RCC 7860 (cell line): Measurements from ENCODE around the gene ABCC6.
"Not testable (repeated sequence)": the region's sequence is repeated elsewhere in the genome, so short reads cannot be mapped to it uniquely, and the experiment has no call there.

Experiments
- DNase-seq: peaks from one replicate; pipeline ENCODE4 v3.0.0-alpha.2; 2015; ENCODE audit warnings: low spot score
- FAIRE-seq: peaks from 2 replicates; lab custom pipeline; 2012; peaks lifted over from hg19 to GRCh38; lab: Jason Lieb, UNC

Gene ABCC6

DNA sequence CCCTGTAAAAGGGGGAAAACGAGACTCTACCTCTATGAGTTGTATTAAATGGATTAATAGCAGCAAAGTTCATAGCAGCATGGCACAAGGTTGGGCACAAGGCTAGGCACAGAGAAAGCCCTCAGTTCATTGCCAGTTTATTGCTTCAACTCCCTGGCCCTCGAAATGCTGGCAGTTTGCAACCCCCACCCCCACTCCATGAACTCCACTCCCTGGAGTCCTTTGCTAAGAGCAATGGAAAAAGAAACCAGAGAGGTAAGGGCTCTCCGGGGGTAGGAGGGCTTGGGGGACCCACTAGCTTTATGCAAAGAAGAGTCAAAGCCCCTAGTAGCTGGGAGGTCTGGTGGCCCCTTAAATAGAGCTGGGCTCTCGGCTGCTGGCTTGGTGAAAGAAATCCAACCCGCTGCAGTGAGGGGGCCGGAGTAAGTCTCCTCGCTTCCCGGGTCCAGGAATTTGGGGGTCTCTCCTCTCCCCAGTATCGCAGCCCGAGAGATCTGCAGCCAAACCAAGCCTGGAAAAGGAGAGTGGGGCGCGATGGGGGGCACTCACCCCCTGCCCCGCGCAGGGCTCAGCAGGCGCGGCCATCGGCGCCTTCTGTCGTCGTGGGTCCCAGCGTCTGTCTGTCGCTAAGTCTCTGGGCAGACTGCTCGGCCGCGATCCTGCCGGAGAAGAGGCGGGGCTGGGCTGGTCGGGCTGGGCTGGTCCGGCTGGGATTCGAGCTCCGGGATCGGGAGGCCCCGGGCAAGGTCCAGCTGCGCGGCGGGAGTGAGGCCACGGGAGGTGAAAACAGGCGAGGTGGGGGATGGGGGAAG lies at the start of gene ABCC6:
TSS of gene ABCC6 (minus strand) at position 645 of the 812 bp plus-strand sequence. CDS start at position 585, 60 bp downstream.
- DNase-seq, FAIRE-seq: not testable (repeated sequence)

DNA sequence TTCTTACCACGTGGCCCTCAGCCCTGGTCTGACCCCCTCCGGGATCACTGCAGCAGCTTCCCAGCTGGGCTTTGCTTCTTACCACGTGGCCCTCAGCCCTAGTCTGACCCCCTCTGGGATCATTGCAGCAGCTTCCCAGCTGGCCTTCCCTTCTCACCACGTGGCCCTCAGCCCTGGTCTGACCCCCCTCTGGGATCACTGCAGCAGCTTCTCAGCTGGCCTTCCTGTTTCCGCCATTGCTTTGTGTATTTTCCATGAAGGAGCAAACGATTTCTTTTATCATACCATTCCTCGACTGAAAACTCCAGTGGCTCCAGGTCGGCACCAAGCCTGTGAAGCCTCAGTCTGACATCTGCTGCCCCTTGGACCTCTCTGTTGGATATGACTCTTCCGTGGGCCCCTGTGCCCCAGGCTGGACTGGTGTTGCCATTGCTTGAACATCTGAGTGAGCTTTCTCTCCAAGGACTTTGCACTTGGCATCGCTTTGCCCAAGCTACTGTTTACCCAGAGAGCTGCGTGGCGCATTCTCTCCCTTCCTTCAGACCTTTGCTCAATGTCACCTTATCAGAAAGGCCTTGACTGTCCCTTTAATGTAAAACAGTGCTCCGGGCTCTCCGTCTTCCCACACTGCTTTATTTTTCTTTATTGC lies 49.4 kb upstream of the ABCC6 start:
- FAIRE-seq, DNase-seq: not testable (repeated sequence)

DNA sequence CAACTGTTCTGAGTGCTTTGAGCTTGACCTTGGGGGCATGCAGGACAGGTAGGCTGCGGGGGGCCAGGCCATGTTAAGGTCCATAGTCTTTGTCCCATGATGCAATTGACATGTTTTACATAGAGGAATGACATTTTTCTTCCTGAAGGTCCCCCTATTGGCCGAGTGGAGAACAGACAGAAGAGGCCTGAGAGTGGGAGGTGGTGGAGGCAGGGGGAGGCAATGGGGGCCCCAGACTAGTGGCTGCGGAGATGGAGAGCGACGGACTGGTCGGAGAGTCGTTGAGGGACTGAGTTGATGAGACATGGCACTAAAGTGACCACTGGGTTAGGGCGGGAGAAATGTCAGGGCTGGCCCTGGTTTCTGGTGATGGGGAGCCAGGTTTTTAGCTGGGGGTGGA lies 48.4 kb upstream of the ABCC6 start:
- FAIRE-seq, DNase-seq: not testable (repeated sequence)

DNA sequence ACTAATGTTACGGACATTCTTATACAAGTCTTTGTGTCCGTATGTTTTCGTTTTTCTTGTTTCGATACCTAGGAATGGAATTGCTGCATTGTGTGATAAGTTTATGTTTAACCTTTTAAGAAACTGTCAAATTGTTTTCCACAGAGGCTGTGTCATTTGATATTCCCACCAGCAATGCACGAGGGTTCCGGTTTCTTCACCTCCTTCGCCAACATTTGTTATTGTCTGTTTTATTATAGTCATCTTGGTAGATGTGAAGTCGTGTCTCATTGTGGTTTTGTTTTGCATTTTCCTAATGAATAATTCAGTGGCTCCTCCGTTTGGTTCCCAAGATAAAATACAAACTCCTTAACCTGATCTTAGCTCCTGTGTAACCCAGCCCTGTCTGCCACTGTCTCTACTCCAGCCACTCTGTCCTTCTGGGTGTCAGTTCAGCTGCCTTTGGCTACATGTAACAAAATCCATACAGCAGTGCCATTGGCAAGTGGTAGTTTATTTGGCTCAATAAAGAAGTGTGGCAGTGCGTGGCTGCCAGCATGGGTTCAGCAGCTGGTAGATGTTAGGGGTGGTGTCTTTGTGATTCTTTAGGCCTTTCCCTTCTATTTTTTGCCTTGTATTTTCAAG lies 45.0 kb upstream of the ABCC6 start:
- not testable (repeated sequence) for DNase-seq, FAIRE-seq

DNA sequence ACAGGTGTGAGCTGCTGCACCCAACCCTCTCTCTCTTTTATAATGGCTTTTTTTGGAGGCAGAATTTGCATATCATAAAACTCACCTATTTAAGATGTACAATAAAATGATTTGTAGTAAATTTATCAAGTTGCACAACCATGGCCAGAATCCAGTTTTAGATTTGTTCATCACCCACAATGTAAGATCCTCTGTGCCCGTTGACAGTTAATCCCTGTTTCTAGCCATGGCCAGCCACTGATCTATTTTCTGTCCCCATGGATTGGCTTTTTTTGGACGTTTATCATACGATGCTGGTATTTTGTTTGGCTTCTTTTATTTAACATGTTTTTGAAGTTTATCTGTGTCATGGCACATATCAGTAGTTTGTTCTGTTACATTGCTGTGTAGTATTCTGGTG lies 44.4 kb upstream of the ABCC6 start:
- FAIRE-seq, result not testable (repeated sequence)

DNA sequence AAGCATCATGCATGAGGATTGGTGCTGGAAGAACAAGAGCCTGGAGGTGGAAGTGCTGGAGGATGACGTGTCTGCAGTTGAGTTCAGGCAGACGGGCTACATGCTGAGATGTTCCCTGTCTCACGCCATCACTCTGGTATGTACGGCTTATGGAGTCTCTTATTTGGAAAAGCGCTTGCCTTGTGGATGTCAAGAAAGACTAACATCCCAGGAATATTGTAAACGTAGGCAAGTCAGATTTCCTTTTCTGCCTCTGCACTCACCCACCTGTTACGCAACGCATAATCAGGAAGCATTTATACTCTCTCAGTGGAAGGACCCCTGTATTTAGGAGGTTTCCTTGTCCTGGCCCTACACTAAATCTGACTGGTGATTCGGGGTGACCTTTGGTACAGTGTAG lies 41.8 kb upstream of the ABCC6 start:
- not testable (repeated sequence) for FAIRE-seq, DNase-seq

More for the DNA sequence above, 44.4 kb upstream of the ABCC6 start:
- DNase-seq, result not testable (repeated sequence)

DNA sequence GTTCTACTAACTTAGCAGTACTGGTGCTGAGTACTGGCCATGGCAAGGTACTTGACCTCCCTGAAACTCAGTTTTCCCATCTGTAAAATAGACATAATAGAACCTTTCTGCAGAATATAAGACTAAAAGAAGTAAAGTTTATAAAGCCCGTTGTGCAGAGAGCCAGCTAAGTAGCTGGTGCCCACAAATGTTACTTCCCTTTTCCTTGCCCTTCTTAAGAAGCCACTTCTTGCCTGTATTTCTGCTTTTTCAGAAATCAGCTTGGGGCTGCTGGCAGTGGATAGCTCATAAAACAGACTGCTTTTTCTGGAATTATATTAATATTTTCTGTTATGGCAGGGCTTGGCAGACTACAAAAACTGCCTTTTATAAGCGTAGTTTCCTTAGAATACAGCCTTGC lies 40.7 kb upstream of the ABCC6 start:
- not testable (repeated sequence) for DNase-seq, FAIRE-seq

DNA sequence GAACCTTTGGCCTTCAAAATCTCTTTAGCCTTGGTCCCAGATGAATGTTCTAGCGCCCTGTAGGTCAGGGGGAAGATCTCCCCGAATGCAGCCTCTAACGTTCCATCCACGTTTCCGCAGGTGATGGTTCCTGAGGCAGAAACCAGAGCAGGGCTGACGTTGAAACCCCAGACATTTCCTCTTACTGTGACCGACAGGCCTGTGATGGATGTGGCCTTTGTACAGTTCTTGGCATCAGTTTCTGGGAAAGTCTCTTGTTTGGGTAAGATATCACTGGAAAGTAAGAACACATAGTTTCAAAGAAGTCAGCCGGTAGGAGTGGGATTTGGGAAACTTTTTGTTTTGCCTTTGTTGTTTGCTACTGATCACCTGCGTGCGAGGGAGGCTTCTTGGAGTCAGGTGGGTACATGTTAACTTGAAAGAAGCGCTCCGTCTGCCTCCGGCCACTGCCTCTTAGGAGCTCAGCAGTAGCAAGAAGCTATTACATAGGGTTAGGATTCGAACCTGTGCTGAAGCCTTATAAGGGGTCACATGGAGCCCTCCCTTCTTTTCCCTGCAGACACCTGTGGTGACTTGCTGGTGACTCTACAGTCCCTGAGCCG lies 39.8 kb upstream of the ABCC6 start:
- FAIRE-seq, DNase-seq: not testable (repeated sequence)

DNA sequence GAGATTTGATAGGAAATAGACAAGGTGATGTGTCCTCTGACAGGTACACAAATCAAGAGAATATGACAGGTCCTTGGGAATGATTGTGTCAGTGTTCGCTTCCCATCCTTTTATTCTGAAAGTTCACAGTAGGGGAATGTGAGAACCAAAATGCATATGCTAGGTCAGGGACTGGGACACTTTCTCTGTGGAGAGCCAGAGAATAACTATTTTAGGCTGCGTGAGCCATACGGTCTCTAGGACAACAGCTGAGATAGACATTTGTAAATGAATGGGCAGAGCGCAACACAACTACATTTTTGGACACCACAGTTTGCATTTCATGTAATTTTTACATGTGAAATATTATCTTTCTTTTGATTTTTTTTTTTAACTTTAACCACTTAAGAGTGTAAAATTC lies 36.7 kb upstream of the ABCC6 start:
- not testable (repeated sequence) for DNase-seq, FAIRE-seq

DNA sequence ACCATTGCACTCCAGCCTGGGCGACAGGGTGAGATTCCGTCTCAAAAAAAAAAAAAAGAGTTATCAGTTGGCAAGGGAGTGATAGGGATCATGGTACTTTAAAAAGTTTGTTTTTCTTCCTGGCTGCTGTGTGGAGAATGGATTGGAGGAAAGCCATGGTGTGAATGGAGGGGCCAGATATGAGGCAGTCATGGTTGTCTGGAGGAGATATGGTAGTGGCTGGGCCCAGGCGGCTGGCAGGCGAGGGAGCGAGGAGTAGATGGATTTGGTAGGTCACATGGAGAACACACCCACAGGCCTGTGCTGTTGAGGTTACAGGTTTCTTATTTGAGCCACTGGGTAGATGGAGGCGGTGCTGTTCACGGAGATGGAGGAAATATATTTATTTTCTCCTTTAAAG lies 35.5 kb upstream of the ABCC6 start:
- FAIRE-seq, DNase-seq: not testable (repeated sequence)

DNA sequence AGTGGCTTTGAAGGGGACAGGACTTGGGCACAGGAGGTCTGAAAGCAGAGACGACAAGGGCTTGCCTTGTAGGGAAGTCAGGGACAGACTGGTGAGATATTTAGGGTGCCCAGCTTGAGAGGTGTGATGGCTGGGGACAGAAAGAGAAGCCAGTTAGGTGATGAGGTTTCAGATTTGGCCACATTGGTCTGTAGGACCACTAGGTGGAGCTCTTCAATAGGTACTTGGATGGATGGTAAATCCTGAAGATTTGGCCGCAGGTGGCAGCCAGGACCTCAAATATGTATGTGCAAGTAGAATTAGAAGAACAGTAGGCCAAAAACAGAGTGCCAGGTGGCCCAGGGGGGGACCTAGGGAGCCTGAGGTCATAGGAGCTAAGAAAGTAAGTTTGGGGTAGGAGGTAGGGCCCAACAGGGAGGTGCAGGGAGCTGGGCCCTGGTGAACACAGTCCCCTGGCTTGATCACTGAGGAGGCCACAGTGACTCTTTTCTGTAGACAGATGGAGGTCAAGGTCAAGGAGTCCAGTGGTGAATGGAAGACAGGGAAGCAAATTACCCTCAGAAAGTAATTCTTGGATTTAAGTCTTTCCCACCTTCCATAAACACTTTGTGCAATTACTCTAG lies 34.1 kb upstream of the ABCC6 start:
- DNase-seq, FAIRE-seq: not testable (repeated sequence)

DNA sequence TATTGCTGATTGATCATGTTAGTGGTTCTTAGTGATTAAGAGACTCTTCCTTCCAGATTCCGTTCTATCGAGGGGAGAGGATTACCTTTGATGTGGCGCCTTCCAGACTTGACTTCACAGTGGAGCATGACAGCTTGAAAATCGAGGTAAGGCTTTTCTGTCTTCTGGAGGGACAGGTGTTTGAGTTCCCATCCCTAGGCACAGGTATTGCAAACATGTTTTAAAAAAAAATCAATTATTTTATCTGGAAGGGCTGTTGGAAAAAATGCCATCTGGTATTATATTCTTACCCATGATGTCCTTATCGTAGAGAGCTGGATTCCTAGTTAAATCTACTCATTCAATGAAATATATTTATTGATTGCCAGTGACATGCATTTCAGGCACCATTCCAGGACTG lies 29.1 kb upstream of the ABCC6 start:
- FAIRE-seq, DNase-seq: not testable (repeated sequence)

DNA sequence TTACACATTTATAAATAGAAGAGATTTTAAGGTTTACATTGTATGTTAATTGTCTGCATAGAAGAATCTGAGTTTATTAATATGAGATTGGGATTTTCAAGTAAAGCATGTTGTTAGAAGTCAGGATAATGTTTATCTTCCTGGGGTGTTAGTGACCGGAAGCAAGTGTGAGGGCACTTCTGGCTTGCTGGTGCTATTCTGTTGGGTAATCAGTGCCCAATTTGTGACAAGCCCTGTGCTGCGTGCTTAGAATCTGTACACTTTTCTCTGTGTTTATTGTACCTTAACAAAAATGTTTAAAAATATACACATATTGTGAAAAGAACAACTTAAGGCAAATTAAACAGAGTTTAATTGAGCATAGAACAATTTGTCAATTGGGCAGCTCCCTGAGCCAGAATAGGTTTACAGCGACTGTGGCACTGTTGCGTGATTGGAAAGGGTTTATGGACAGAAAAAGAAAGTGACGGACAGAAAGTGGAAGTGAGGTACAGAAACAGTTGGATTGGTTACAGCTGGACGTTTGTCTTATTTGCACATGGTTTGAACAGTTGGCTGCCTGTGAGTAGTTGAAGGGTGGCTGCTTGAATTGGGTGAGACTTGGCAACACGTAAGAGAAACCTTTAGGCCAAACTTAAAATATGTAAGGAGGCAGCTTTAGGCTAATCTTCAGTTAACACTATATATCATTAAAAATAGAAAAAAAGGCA lies 26.5 kb upstream of the ABCC6 start:
- not testable (repeated sequence) for DNase-seq, FAIRE-seq

DNA sequence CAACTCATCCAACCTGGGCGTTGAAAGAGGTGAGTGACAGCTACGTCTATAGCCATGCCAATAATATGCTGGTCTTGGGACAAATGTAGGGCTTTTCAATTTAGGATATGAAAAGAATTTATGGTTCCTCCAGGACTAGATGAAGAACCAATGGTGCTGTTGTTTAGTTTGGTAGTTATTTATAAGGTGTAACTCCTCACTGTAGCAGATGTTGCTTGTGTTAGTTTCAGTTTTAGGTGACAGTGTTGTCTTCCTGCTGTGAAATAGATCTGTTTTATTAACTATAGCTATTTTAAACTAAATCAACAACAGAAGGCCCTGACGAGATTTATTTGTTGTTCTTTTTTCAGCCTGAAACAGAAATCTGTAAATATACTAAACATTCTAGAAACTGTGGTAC lies 24.1 kb upstream of the ABCC6 start:
- not testable (repeated sequence) for FAIRE-seq, DNase-seq

DNA sequence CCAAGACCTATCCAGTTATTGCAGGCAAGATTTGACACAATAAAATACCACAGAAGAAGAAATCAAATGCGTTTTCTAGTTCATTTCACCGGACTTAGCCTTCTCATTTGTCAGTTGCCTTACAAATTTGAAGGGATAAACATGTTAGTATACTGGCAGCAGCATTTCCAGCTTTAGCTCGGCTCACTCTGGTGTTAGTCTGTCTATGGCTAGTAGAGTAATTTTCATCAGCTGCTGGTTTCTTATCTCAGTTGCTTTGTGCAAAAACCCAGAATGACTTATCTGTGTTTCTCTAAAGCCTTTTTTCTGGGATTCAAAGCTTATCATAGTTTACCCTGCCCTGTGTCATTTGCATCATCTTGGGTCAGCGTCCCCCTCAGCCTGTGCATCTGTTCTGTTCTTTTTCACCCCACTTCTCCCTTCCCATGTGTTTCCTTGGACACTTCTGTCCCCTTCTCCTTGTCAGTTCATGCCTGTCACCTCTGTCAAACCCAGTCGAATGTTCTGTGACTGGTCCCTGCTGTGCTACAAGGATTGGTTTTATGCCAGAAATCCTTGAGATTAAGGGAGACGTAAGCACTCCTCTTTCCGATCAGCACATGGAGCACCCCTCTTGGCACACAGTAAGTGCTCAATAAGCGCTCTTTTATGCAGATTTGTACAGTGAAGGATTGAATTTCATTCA lies 23.4 kb upstream of the ABCC6 start:
- not testable (repeated sequence) for DNase-seq, FAIRE-seq

DNA sequence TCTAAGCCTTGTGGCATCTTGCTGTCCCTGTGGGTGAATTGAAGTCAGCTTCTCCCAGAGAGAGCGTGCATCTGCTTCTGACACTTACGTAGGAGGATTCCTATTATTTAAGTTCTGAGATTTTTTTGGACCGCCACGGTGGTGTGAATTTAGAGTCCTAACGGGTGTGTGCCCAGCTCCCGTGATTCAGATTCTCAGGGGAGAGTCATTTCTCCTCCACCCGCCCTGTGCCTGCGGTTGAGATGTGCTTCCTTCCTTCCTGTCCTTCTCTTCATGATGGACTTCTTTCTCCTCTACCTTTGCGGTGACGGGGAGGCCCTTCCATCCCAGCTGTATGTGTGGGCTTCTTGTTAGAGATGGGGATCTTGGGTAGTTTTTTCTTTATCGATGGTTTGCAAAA lies 20.6 kb upstream of the ABCC6 start:
- not testable (repeated sequence) for FAIRE-seq, DNase-seq

DNA sequence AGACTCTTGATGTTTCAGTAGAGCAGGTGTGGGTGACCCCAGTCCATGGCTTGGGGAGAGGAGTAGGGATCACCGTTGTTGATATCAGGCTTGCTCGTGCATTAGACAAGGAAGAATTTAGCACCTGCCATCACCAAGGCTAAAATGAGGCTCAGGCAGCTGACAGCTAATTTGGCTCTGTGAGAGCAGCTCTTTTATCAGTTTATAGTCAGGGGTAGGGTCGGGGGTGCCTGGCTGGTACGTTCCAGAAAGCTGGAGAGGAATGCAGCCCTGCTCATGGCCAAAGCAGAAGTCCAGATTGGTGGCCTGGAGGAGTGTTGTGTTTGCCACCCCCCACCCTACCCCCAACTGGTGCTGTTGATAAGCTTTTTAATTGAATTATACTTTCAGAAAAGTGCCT lies 17.4 kb upstream of the ABCC6 start:
- not testable (repeated sequence) for FAIRE-seq, DNase-seq

DNA sequence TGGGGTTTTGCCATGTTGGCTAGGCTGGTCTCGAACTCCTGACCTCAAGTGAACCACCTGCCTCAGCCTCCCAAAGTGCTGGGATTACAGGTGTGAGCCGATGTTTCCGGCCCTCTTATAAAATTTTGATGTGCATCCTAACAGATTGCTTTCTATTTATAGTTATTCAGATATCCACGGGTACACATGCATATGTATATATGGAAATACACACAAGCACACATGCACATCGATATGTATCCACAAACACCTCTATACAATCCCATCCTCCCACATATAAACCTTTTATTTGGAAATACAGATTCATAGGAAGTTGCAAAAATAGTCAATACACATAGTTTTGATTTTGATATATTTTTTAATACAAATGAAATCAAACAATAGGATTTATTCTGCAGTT lies 14.4 kb upstream of the ABCC6 start:
- DNase-seq, FAIRE-seq: not testable (repeated sequence)

DNA sequence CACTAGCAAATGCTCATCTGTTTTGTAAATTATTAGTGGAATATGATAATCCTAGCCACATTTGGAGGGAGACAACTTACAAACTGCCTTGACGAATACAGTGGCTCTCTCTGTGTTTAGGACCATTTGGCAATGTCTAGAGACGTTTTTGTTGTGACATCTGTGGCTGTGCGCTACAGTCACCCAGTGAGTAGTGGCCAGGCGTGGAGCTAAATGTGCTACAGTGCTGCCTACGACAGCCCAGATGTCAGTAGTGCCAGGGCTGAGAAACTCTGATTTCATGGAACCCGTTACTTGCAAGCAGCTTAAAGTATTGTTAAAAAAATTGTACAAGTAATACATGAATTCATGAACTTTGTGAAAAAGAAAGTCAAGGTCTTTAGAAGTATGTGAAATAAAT lies 13.8 kb upstream of the ABCC6 start:
- DNase-seq, FAIRE-seq: not testable (repeated sequence)
